ENCODE measurements around the gene ROBO2.

The ROBO2 gene

DNA sequence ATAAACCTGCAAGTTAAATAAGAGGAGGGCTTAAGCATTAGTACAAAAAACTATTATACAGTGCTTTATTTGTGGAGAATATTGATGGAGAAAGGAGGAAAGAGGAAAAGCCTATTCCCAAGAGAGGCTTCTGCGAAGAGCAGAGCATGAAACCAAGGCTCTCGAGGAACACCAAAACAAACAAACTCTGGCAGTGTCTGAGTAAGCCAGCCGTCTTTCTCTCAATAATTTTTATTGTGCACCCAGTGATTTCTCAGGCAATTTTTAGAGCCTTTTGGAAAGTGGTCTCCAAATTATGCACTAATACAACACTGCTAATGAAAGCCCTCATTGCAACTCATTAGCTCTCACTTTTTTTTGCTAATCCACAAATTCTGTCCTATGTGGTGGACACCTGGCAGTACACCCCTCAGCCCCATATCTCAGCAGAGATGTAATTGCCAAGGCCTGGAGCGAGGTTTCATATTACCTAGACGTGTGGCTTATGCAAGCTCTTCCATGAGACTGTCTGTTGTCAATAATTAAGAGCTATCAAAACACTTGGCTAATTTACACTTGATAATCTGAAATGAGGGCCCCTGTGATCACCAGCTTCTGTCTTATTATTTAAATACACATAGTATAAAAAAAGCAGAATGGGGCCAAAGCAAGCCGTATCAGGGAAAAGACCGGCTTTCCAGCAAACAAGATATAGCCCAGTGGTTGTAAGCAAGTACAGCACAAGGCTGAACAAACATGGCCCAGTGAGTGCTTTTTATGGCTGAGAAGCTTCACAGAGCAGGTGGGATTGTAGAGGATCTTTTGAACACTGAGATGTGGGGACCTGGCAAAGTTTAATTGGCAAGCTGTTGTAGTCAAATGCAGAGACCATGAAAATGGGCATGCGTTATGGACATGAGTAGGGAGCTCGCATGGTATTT lies 216.9 kb downstream of the ROBO2 start:
- no peak for DNase-seq (ENCODE audit: low read depth in 2 of 2, low spot score in 1 of 2)

DNA sequence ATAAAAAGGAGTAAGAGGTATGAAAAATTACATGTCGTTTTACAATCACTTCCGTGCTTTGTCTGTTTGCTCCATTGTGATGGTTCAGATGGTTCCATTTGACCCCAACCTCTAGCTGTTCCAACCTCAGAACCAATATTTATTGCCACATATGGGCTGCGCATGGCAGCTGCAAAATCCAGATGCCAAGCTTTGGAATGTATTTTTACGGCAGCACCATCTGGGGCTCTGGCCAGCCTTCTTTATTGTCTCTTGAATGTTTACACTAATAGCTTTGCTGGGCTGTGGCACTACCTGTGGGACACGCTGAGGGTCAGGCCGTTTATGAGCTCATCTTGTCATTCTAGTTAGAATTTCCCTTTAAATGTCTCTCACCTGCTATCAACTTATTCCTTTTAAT lies 219.8 kb downstream of the ROBO2 start:
- DNase-seq (ENCODE audit: low read depth in 2 of 2, low spot score in 1 of 2): no peak

DNA sequence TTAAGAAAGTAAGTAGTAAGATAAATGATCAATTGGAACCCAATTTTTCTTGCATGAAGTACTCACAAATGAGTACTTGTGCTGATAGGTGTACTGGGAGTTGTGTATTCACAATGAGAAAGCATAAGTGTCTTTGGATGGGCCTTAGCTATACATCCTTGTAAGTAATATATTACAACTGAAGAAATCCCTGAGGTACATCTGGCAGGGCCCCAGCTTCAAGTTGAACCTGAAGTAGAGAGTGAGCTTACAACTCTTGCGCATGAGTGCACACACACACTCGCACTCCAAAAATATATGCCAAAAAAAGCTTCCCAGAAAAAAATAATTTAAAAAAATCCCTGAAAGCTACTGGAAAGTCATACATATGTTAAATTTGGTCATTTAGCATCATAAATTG lies 222.5 kb downstream of the ROBO2 start:
- DNase-seq (ENCODE audit: low read depth in 2 of 2, low spot score in 1 of 2): no peak

DNA sequence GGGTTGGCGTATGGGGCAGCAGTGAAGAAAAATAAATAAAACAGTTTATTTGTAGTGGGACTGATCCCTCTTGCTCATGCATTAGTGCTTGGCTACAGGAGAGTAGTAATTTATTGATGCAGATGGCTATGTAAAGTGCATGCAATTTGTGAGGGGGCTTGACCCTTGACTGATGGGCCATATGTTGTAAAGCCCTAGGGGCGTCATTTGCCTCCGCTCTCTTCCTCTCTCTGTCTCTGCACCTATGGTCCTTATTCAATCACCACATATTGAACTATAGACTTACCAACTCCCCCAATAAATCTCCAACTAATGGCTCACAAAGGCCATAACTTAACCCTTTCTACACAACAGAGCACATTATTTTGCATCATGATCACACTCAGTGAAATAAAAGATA lies 227.7 kb downstream of the ROBO2 start:
- DNase-seq (ENCODE audit: low read depth in 2 of 2, low spot score in 1 of 2): no peak

DNA sequence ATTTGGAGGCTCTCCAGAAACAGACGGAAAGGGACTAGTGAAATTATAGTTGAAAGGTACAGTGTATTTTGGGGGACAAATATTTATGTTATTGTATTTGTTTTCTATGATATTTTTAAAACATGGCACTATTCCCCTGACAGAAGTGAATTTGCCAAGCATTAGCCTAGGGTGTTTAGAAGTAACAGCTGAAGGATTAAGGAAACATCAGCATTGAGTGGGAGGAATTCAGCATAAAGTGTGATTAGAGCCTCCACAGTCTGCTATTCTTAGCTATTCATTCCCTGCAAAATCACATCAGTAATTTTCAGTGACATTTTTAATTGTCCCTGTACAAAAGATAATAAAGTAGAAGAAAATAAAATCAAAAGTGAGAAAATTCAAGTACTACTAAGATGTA lies 231.4 kb downstream of the ROBO2 start:
- DNase-seq (ENCODE audit: low read depth in 2 of 2, low spot score in 1 of 2): no peak

DNA sequence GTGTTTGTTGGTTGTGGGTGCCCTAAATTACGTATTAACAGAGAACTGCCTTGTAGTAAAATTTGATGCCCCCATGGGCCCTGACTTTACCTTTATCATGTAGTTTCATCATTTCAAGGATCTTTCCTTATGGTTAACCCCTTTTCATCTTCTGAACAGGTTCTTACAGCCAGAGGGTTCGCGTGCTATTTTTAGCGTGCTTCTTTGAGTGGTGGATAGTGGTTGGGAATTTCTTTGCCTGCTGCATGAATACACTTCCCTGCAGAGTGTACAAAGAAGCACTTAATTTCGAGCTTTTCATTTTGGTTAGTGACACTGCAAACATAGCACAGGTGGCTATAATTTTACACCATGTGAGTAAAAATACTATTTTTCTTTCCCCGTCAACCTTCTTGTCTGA lies 231.8 kb downstream of the ROBO2 start:
- DNase-seq (ENCODE audit: low read depth in 2 of 2, low spot score in 1 of 2): no peak

DNA sequence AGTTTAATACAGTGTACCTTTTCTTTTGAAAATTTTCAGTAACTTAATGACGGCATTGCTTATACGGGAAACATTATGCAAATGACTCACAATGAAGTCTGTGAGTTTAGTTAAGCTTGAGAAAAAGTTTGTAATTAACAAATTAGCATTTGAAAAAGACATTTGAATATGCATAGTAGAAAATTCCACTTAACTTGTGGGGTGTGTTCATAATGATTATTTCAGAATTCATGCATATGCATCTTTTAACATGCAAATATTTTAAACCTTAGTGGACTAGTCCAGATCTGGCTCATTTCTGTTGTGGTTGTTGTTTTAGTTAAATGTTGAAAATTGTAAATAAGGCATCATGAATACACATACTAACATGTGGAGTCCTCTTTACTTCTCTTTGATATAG lies 239.4 kb downstream of the ROBO2 start:
- DNase-seq (ENCODE audit: low read depth in 2 of 2, low spot score in 1 of 2): no peak

DNA sequence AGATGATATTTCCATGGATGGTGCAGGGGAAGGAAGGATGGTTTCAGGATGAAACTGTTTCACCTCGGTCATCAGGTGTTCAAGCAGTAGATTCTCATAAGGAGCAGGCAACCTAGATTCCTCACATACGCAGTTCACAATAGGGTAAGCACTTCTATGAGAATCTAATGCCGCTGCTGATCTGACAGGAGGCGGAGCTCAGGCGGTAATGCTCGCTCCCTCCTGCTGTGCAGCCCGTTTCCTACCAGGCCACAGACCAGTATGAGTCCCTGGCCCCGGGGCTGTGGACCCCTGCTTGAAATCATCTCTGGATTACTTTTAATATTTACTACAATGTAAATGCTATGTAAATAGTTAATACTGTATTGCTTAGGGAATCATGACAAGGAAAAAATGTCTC lies 241.8 kb downstream of the ROBO2 start:
- no peak for DNase-seq (ENCODE audit: low read depth in 2 of 2, low spot score in 1 of 2)

DNA sequence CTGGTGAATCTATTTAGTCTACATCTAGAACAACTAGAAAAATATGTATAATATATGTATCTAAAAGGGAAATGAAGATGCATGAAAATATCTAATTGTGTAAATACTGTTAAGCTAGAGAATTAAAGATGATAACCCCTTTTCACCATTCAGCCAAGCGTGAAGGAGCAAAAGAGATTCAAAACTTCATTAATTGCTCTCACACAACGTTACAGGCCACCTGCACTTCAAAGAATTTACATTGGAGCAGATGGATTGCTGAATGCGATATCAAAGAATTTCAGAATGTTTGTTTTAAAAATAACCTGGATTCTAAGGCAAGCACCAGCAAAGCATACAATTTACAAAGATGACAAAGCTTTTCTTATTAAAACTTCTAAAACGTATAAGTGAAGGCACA lies 243.2 kb downstream of the ROBO2 start:
- no peak for DNase-seq (ENCODE audit: low read depth in 2 of 2, low spot score in 1 of 2)

DNA sequence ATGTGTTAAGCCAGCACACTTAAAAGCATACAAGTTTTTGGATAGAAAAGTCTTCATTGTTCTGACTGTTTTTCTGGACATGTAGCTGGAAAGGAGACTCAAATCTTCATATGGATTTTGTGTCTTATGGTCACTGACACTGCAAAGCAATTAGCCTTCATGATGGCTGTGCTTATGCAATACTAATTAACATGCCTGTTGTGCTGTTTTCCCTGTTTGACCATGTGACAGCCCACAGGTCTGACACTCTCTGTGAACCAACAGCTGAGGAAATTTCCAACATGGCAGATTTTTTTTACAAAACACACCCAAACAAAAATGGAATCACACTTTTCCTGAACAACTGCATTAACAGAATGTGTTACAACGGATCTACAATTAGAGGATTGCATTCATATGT lies 248.4 kb downstream of the ROBO2 start:
- DNase-seq (ENCODE audit: low read depth in 2 of 2, low spot score in 1 of 2): no peak

DNA sequence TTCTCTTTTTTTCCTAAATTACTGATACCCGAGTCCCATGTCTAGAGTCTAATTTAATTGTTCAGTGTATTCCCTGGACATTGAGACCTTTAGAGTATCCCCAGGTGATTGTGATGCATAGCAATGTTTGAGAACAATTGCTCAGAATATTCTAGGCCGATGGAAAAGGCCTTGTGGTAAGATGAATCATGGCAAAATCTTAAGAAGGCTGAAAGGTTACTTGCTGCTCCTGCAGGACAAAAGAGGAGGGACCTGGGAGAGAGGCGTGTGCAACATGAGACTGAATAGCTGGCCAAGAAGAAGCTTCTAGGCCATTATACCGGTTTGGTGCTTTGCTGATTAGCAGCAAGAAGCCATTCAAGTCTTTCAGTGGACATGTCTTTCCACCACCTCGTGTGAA lies 256.6 kb downstream of the ROBO2 start:
- DNase-seq (ENCODE audit: low read depth in 2 of 2, low spot score in 1 of 2): no peak

DNA sequence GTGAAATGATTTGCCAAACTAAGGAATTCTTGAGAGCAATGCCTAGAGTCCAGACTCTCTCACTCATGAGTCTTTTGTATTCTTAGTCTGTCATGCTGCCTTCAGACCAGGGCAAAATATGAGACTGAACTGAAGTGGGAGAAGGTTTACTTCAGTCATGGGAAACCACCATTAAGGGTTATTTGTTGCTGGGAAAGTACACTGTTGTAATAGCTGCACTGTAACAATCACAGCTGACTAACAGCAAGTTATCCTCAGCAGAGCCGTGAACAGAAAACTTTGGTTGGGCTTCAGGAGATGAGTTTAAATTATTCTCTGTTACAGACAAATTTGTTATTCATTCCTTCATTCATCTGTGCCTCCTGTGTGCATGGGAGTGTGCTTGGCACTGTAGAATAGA lies 258.5 kb downstream of the ROBO2 start:
- DNase-seq (ENCODE audit: low read depth in 2 of 2, low spot score in 1 of 2): no peak

DNA sequence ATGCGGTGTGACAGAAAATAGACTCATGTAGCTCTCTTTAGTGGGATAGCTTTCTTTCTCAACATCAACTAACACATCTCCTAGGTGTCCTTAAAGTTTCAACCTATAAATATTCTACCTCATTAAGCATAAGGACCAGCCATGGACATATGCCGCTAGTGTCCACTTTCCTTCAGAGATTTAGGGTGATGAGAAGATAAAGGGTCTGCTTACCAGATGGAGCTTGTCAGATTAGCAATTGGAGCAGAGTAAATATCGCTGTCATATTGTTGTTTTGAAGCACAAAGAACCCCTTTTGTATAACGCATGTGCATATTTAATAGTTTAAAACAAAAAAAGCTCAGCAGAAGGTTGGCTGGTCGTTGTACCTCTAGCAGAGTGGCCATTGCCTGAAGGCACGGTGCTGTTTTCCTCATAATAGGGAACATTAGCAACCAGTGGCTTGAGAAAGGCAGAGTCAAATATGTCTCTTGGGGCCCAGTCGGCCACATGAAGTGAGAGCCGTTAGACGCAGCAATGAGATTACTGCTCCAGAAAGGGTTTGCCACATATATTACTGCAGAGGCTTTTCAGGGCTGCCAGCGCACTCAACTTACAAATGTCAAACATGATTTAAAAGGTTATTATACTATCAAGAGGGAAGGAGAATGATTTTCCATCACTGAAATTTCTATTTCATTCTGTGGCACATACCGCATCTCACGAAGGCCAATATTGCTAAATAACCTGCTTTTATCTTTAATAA lies 264.2 kb downstream of the ROBO2 start:
- no peak for DNase-seq (ENCODE audit: low read depth in 2 of 2, low spot score in 1 of 2)

DNA sequence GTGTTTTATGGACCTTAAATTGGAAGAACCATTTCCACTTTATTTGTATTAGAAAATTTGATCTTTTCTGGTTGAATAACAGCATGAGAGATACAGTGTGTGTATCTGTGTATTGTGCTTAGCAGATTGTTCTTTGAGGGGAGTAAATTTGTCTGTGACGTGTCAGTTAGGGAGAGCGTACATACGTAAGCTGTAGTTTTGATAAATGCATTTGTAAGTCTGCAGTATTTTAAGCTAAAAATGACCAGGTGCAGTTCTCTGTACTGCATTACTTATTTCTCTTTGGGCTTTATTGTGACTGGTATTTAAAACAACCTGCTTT lies 264.8 kb downstream of the ROBO2 start:
- DNase-seq (ENCODE audit: low read depth in 2 of 2, low spot score in 1 of 2): no peak

DNA sequence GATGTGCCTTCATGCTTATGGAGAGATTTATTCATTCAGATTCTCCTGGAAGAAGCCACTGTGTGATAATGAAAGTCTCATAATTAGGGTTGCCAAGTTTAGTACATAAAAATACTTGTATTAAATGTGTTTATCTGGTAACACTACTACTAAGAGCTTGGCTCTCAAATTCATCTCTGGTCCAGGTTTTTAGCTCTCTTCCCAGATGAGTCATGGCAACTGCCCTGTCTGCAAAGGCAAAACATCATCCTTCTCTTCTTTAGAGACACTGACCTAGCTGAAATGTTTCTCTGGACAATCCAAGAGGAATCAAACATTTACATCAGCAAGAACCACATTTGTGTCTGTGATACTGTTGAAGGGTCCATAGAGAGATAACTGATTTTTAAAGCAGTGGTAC lies 269.6 kb downstream of the ROBO2 start:
- DNase-seq (ENCODE audit: low read depth in 2 of 2, low spot score in 1 of 2): no peak

DNA sequence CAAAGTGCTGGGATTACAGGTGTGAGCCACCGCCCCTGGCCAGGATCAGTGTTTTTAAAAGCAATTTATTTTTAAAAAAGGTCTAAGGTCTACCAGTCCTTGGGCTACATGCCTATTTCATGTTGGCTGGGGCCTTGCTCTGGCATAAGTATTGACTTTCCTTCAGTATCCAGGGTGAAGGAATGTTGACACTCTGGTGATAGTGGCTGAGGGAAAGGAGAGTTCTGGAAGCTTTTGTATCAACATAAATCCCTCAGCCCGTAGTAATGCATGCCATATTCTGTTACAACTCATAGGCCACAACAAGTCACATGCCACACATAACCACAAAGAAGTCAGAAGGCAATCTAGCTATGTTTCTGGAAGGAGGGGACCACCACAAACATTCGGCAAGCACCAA lies 273.9 kb downstream of the ROBO2 start:
- no peak for DNase-seq (ENCODE audit: low read depth in 2 of 2, low spot score in 1 of 2)

DNA sequence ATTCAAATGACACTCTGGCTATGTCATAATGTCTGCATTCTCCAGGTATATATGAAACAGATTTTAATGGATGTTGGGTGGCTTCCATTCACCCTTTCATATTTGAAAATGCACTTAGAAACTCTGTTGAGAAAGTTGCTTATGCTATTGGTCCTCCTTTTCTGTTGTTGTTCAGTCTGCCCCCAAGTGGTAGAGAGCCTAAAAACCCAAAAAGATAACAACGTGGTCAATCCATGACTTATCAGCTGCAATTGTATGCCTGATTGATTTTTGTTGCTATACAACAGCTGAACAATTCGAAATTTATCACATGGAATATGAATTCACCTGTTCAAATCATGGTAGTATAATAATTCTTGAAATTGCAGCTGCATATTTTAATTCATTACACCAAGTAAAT lies 279.8 kb downstream of the ROBO2 start:
- DNase-seq (ENCODE audit: low read depth in 2 of 2, low spot score in 1 of 2): no peak

DNA sequence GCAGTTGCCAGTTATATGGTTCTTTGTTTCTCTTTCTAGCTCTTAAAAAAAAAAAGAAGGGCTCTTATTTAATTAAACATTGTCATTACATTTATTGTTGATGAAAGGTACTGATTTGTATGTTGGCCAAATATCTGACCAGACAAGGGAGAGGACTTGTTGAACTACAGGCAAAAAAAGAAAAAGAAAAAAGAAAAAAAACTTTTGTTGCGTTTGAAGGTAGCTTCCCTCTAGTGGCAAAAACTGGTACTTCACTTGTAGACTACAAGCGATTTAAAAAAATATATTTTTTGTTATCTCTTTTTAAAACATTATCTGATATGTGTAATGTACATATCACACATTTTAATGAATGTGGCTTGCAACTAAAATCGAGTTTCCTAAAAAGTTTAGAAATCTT lies 280.6 kb downstream of the ROBO2 start:
- no peak for DNase-seq (ENCODE audit: low read depth in 2 of 2, low spot score in 1 of 2)

DNA sequence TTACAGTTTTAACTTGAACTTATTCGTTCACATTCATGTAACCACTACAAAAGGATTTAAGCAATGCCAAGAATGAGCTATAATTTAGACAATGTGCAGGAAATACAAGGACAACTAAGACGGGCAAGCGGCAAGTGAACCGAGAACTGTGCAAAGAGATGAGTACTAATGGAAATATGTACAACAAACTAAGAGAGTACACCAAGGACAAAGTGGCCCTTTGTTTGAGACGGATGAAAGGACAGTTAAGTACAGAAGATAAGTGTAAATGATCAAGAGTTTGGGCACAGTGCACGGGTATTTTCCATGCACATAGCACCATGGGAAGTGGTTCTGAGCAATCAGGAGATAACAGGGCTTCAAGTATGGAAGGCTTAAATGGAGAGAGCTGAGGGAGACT lies 281.7 kb downstream of the ROBO2 start:
- DNase-seq (ENCODE audit: low read depth in 2 of 2, low spot score in 1 of 2): no peak

DNA sequence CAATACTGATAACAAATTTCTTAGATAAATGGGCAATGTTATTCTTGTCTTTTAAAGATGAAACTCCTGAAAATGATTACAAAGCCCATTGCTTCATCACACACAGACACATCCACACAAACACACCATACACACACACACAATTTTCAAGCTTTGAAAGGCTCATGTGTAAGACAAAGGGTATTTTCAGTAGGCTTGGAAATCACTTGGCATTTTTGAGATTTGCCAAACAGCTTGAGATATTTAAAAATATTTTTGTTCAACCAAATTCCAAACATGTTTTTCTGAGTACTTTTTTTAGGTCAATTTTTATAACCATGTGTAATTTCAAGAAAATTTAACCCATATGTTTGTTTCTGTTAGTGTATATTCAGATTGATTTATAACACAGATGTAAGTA lies 283.7 kb downstream of the ROBO2 start:
- DNase-seq (ENCODE audit: low read depth in 2 of 2, low spot score in 1 of 2): no peak

DNA sequence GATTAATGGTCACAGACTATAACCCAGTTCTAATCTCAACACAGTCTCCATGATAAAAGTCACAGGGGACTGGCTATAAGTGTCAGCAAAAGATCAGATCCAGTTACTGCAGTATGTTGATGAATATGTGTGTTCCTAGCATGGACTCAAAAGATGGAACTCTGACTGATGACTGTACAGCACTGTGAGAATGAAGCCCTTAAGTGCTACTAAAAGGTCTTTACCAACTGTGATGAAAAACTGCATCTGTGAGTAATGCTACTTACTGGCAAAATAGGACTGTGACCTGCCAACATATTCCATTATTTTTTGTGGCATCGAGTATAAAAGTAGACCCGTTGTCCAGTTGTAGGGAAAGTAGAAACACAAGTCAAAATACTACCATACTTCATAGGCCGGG lies 284.2 kb downstream of the ROBO2 start:
- DNase-seq (ENCODE audit: low read depth in 2 of 2, low spot score in 1 of 2): no peak

DNA sequence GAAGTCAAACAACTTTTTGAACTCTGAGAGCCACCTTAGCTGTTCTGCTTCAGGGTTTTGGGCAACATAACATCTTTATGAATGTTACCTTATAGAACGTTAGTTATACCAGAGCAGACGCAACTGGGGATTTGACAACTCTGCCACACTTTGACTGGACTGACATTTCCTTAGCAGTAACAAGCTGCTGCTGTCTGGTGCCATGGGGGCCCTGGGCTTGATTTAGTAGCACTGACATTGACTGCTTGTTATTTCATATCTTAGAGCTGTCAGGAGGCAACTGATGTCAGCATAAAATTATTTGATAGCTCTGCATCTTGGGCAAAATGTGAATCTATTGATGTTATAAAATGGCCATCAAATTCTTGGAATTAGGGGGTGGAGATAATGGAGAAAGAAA lies 285.4 kb downstream of the ROBO2 start:
- no peak for DNase-seq (ENCODE audit: low read depth in 2 of 2, low spot score in 1 of 2)

DNA sequence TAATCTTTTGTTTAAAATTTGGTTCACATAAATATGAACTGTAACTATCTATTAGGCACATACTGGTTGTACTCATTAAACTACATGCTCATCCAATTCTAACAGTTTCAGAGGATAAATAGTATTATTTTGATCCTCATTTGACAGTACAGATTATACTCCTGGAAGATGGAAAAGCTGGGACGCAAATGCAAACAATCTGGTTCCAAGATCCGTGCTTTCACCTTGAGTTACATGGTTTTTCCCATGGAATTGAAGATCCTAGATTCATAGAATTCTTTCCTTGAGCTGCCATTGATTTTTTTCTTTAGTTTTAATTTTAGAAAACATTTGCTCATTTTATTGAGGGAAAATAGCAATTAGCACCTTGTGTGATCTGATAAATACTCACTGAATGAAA lies 285.8 kb downstream of the ROBO2 start:
- DNase-seq (ENCODE audit: low read depth in 2 of 2, low spot score in 1 of 2): no peak

Measured in stimulated activated CD8-positive, alpha-beta memory T cell treated with anti-CD3 and anti-CD28 coated beads, Interleukin-4, amount 100 ng/mL, for 1 hour (primary cell).